Fibroblast of the aortic adventitia (primary cell): ENCODE data around the gene SAP30L. TPM values are rescaled to one million over a fixed set of nuclear protein-coding genes. Genes with fewer than 3 reads are reported as not detected.
A peak's percentile ranks its signal among the peaks of the same experiment; 100 is the strongest.

ENCODE experiments used
- DNase-seq: peaks from one replicate; pipeline ENCODE4 v3.0.0-alpha.2; 2010; ENCODE audit warnings: low read depth
- H3K4me3 ChIP-seq: 2 replicates; pipeline ENCODE4 v1.5.1; 2011; ENCODE audit warnings: low read depth, mild to moderate bottlenecking, control low read depth, low read length, moderate library complexity
- CTCF ChIP-seq: IDR thresholded peaks from 2 replicates; pipeline ENCODE4 v1.5.1; 2011; ENCODE audit warnings: mild to moderate bottlenecking, low read length, control low read depth, inconsistent platforms; ENCODE audit not compliant: insufficient read depth
- total RNA-seq: library from RNA; depleted of rRNA; stranded (reverse); fragments of >200 nt; gene quantifications from 2 replicates; pipeline ENCODE4 v1.2.3, GENCODE V29; 2012; ENCODE audit warnings: low replicate concordance

Gene SAP30L
- total RNA-seq, 1 donor, result 30.3 TPM

- DNase-seq, result no peak
- TF ChIP-seq CTCF, result no peak
- H3K4me3 ChIP-seq, result no peak overlapping the region
These were observed 27.4 kb upstream of the SAP30L start for GRCh38 chr5:154418344-154418820.

- no peak for DNase-seq
- H3K4me3 ChIP-seq, result no peak overlapping the region
- no peak for TF ChIP-seq CTCF
These were observed 26.6 kb upstream of the SAP30L start for GRCh38 chr5:154419236-154419635.

DNA sequence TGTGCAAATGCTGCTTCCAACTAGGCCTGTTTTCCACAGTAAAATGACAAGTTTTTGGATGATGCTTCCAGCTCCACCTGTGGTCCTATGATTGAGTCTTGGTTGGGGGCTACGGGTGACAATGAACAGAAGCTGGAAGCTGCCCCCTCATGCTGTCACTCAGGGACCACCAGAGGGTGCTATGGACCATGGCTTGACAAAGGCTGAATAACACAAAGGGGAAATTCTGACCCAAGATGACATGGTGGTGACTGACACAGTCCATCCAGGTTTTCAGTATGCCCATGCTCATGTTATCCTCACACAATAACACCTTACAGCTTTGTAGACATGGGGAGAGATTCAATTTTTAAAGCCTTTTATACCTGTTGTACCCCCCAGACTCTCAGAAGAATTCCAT is 23.9 kb upstream of the SAP30L start:
- peak; percentile 32 for TF ChIP-seq CTCF
- H3K4me3 ChIP-seq, result no peak overlapping the region
- DNase-seq, result no peak

DNA sequence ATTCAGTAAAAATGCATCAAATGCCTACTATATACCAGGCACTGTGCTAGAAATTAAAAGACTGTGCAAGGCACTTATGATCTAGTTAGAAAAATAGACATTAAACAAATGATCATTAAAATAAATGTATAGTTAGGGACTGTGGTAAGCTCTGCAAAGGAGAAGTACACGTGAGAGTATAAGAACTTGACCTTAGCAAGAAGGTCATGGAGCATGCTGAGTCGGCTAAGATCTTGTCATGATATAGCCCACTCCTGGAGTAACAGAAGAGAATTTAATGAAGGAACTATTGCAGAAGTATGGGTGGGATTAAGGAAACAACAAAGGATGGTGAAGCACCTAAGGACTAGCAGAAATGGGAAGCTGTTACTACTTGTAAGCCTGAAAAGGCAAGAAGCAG is 23.5 kb upstream of the SAP30L start:
- TF ChIP-seq CTCF, result no peak
- no peak for DNase-seq

DNA sequence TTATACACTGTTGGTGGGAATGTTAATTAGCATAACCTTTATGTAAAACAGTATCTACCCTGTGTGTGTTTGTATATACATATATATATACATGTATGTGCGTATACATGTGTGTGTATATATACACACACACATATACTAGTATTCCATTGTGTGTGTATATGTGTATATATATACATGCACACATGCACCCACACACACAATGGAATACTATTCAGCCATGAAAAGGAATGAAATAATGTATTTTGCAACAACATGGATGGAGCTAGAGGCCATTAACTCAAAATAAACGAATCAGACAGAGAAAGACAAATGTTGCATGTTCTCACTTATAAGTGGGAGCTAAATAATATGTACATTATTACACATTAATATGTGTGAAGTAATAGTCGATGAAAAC is 17.6 kb upstream of the SAP30L start:
- no peak overlapping the region for H3K4me3 ChIP-seq
- no peak for TF ChIP-seq CTCF
- no peak for DNase-seq

More for the DNA sequence above, 23.5 kb upstream of the SAP30L start:
- no peak overlapping the region for H3K4me3 ChIP-seq

DNA sequence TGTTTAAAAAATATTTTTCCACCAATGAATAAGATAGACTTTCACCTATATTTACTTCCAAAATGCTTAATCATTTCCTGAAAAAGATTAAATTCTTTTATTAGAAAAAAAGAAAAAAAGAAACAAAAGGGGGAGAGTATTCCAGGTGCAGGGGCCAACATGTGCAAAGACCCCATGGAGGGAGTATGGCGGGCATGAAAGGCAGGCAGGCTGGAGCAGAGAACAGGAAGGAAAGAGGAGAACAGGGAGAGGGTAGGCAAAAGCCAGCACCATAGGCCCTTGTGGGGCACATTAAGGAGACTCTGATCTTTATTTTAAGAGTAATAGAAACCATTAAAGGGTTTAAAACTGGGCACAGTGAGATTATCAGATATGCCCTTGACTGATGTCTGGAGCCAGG is 16.5 kb upstream of the SAP30L start:
- no peak overlapping the region for H3K4me3 ChIP-seq
- no peak for DNase-seq
- TF ChIP-seq CTCF, result no peak

DNA sequence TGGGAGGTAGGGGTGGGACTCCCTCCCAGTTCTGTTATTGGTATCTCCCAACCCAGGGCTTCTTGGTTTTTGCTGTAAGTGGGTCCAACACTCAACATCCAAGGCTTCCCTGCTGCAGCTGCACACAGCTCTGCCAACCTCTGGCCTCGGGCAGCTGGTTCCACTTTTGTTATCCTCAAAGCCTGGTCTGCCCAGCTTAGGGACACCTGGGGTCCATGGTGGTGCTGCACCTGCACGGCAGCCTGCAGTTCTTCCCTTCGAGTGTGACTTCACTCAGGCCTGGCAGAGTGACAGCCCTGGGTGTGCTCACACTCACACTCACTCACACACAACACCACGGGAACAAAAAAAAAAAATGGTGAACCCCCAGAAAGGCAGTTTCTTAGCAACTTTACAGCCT is 15.3 kb upstream of the SAP30L start:
- DNase-seq, result no peak
- H3K4me3 ChIP-seq, result no peak overlapping the region
- TF ChIP-seq CTCF, result no peak
